Neutrophil (primary cell): ENCODE results near the gene SLC25A44.

Source experiments
- H3K27ac ChIP-seq: fragments of 200-600 bp; sonication (generic); 2 replicates; pipeline ENCODE4 v1.5.1; 2016; ENCODE audit warnings: mild to moderate bottlenecking, moderate library complexity
- H3K27me3 ChIP-seq: fragments of 200-600 bp; sonication (generic); 2 replicates; pipeline ENCODE4 v1.6.0; 2016; ENCODE audit warnings: mild to moderate bottlenecking
- H3K36me3 ChIP-seq: fragments of 200-600 bp; sonication (generic); 2 replicates; pipeline ENCODE4 v1.5.1; 2017
- H3K4me1 ChIP-seq, 2 experiments: fragments of 200-600 bp in 1 of 2; sonication (generic) in 1 of 2; 1 replicate in 1 of 2; 2 replicates in 1 of 2; pipeline versions ENCODE4 v1.5.1 to v1.6.1; 2013 to 2016; ENCODE audit warnings: low read depth in 1 of 2, low read length in 1 of 2, mild to moderate bottlenecking in 1 of 2, moderate library complexity in 1 of 2; ENCODE audit not compliant: control insufficient read depth in 1 of 2, insufficient read depth in 1 of 2
- H3K4me3 ChIP-seq, 2 experiments: fragments of 200-600 bp in 1 of 2; sonication (generic) in 1 of 2; 1 replicate in 1 of 2; 2 replicates in 1 of 2; pipeline ENCODE4 v1.5.1; 2013 to 2016; ENCODE audit warnings: low read depth in 1 of 2, low read length in 1 of 2, mild to moderate bottlenecking in 1 of 2, moderate library complexity in 1 of 2
- H3K9me3 ChIP-seq: fragments of 200-600 bp; sonication (generic); 2 replicates; pipeline ENCODE4 v1.5.1; 2016
- TF ChIP-seq, protein P1 (sequence below): fragments of 200-600 bp; sonication (generic); IDR thresholded peaks from 2 replicates; pipeline ENCODE4 v1.5.1; 2016; ENCODE audit warnings: antibody characterized with exemption

The SLC25A44 gene

GRCh38 chr1:156153362-156153761 is 40.5 kb upstream of the SLC25A44 start, which contains the start of gene SEMA4A:
TSS of gene SEMA4A (plus strand) at chr1:156153585. CDS start at chr1:156154579, 994 bp downstream.
- Histone ChIP-seq H3K36me3 (peaks cover 25% of the 10 kb centered on the region), H3K4me1 (peaks cover 91 to 92% of the 10 kb centered on the region in 2 experiments), H3K9me3 (no peaks in the 10 kb centered on the region), H3K27me3 (no peaks in the 10 kb centered on the region), H3K27ac (peak within 1 kb of the TSS; percentile 96), H3K4me3 (peak within 1 kb of the TSS; percentile 86 to 88)
- TF ChIP-seq, protein P1, sequence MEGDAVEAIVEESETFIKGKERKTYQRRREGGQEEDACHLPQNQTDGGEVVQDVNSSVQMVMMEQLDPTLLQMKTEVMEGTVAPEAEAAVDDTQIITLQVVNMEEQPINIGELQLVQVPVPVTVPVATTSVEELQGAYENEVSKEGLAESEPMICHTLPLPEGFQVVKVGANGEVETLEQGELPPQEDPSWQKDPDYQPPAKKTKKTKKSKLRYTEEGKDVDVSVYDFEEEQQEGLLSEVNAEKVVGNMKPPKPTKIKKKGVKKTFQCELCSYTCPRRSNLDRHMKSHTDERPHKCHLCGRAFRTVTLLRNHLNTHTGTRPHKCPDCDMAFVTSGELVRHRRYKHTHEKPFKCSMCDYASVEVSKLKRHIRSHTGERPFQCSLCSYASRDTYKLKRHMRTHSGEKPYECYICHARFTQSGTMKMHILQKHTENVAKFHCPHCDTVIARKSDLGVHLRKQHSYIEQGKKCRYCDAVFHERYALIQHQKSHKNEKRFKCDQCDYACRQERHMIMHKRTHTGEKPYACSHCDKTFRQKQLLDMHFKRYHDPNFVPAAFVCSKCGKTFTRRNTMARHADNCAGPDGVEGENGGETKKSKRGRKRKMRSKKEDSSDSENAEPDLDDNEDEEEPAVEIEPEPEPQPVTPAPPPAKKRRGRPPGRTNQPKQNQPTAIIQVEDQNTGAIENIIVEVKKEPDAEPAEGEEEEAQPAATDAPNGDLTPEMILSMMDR, result no peak

DNA sequence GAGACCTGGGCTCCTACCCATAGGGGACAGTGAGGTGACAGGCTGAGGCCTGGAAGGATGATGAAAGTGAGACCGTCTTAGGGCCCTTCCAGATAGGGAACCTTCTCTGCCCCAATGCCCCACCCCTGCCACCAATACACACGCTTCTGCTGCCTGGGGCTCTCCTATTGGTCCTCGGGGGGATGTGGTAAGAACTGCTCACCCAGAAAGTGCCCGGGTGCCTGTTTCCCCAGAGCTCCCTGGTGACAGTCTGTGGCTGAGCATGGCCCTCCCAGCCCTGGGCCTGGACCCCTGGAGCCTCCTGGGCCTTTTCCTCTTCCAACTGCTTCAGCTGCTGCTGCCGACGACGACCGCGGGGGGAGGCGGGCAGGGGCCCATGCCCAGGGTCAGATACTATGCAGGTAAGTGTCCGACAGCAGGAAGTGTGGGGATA is 39.6 kb upstream of the SLC25A44 start:
- Histone ChIP-seq H3K9me3 (no peaks in the 10 kb centered on the region), H3K4me3 (peak overlapping the region; percentile 86 to 88), H3K4me1 (peaks cover 83 to 85% of the 10 kb centered on the region in 2 experiments), H3K27me3 (no peaks in the 10 kb centered on the region), H3K36me3 (peaks cover 34% of the 10 kb centered on the region), H3K27ac (peak overlapping the region; percentile 96)
- TF ChIP-seq, protein P1, result peak; percentile 41

DNA sequence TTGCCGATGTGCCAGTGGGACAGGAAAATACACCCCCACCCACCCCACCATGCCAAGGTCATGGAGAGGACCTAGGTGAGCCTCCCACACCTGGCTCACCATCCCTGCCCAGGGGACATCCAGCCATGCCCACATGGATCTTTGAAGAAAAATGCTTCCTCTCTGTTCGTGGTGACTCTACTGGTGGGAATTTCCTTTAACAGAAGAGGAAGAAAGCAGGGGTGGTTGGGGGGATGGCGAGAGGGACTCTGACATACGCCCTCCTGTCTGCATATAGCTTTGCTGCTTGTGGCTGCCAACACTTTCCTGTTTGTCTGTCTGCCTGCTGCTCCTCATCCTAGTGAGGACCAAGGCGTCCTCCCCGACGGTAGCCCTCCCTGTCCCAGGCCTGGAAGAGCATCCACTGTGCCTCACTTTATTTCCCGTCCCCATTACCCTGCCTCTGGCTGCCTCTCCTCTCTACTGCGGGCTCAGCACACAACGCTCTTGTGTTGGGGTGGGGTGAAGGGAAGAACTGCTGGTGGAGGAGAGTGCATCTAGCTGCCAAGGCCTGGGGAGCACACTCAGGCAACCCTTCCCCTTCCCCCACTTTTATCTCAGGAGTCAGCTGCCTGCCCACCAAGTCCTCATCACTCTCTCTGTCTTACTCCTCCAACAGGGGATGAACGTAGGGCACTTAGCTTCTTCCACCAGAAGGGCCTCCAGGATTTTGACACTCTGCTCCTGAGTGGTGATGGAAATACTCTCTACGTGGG is 38.0 kb upstream of the SLC25A44 start:
- Histone ChIP-seq H3K36me3 (peaks cover 50% of the 10 kb centered on the region), H3K4me1 (peaks cover 82 to 83% of the 10 kb centered on the region in 2 experiments)

GRCh38 chr1:156157506-156157905 is 36.4 kb upstream of the SLC25A44 start:
- no peaks in the 10 kb centered on the region for H3K27me3 ChIP-seq
- peak overlapping the region; percentile 96 for H3K27ac ChIP-seq
- peaks cover 66% of the 10 kb centered on the region for H3K36me3 ChIP-seq
- TF ChIP-seq, protein P1, result no peak
- H3K4me3 ChIP-seq, result peak overlapping the region in 1 of 2 experiments; percentile 88
- no peaks in the 10 kb centered on the region for H3K9me3 ChIP-seq
- H3K4me1 ChIP-seq, result peaks cover 70 to 74% of the 10 kb centered on the region in 2 experiments

More for the DNA sequence above, 38.0 kb upstream of the SLC25A44 start:
- Histone ChIP-seq H3K4me3 (peak overlapping the region; percentile 86 to 88), H3K27me3 (no peaks in the 10 kb centered on the region), H3K27ac (peak overlapping the region; percentile 96), H3K9me3 (no peaks in the 10 kb centered on the region)
- TF ChIP-seq, protein P1, result no peak

- no peak overlapping the region for H3K4me3 ChIP-seq
- H3K9me3 ChIP-seq, result no peaks in the 10 kb centered on the region
- TF ChIP-seq, protein P1, result no peak
- no peaks in the 10 kb centered on the region for H3K27me3 ChIP-seq
- H3K27ac ChIP-seq, result peak overlapping the region; percentile 96
- H3K36me3 ChIP-seq, result peaks cover 71% of the 10 kb centered on the region
- H3K4me1 ChIP-seq, result peaks cover 66 to 69% of the 10 kb centered on the region in 2 experiments
Observed at GRCh38 chr1:156157966-156158365, 35.9 kb upstream of the SLC25A44 start.
